ENCODE results near the gene GRM7.

DNA sequence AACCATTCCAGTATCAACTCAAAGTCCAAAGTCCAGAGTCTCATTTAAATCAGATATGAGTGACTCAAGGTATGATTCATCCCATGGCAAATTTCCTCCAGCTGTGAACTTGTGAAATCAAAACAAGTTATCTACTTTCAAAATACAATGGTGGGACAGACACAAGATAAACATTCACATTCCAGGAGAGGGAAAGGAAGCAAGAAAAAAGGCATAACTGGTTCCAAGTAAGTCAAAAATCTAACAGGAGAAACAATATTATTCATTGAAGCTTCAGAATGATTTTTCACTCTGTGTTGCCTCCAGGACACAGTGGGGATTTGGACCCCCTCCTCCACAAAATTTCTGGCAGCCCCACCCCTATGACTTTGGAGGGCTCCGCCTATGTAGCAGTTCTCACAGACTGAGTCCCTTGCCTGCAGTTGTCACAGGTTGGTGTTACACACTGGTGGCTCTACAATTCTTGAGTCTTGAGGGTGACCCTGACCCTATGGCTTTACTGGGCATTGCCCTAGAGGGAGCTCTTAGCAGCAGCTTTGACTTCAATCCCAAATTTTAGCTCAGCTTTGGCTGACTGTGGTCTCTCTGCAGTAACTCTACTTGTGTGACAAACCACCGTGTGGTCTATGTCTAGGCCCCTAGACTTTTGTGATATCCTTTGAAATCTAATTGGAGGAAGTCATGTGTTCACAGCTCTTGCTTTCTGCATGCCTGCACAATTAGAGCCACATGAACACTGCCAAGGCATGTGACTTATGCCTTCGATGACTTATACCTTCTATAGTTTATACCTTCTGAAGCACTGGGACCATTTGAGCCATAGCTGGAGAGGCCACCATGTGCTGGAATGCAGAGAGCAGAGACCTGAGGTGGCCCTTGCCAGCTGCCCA, 644.2 kb downstream of the GRM7 start:
- TF ChIP-seq TBL1XR1 (IDR thresholded peaks at IDR 0.05; ENCODE audit: low read length in 2 of 2): no peak
- no peak for TF ChIP-seq ZFX (CRISPR knock-in tag; IDR thresholded peaks at IDR 0.05)
- no peak for TF ChIP-seq NCOR1 (IDR thresholded peaks at IDR 0.05)

All from K562 (cell line).